ENCODE data around the gene DLGAP1.
A peak's percentile ranks its signal among the peaks of the same experiment; 100 is the strongest.
"Not testable (repeated sequence)": the region's sequence is repeated elsewhere in the genome, so short reads cannot be mapped to it uniquely, and the experiment has no call there.

The DLGAP1 gene

GRCh38 chr18:3584897-3585460 is 870.1 kb downstream of the DLGAP1 start:
- DNase-seq (ENCODE audit: low spot score), result peak; percentile 70

GRCh38 chr18:3584266-3584861 is 870.7 kb downstream of the DLGAP1 start:
- peak; percentile 22 for DNase-seq (ENCODE audit: low spot score)

DNA sequence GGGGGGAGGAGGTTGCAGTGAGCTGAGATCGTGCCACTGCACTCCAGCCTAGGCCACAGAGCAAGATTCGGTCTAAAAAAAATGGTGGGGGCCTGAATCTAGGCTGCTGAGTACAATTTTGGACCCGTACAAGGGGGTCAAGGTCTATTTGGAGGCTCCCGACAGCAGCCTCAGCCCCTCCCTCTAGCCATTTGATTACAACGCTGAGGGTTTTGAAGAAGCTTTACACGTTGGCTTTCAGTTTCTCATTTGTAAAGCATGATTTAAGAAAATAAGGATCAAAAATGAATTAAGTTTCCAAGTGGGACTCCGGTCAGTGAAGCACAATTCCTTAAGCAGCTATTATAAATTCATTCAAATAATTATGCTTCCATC is 871.2 kb downstream of the DLGAP1 start:
- no peak for DNase-seq (ENCODE audit: low spot score)

DNA sequence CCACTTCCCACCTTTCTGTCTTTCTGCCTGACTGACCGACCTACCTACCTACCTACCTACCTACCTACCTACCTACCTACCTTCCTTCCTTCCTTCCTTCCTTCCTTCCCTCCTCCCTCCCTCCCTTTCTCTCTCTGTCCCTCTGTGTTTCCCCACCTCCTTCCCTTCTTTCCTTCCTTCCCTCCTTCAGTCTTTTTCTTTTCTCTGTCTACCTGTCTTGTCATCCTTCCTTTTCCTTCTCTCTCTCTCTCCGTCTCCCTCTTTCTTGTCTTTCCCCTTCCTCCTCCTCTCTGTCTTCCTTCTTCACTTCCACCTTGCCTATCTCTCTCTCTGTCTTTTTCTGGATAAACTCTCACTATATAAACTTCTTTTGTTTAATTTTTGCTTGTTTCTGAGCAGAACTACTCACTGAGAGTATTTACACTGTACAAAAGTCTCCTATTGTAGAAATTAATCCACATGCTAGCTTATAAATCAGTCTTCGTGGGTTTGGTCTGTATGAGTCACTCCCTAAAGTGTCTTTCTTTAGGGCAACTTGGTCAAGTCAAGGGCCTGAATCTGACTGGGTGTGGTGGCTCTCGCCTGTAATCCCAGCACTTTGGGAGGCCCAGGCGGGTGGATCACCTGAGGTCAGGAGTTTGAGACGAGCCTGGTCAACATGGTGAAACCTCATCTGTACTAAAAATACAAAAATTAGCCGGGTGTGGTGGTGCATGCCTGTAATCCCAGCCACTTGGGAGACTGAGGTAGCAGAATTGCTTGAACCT is 871.8 kb downstream of the DLGAP1 start:
- peak; percentile 54 for DNase-seq (ENCODE audit: low spot score)

- DNase-seq (ENCODE audit: low spot score), result no peak
Observed at GRCh38 chr18:3581890-3582289, 873.2 kb downstream of the DLGAP1 start.

DNA sequence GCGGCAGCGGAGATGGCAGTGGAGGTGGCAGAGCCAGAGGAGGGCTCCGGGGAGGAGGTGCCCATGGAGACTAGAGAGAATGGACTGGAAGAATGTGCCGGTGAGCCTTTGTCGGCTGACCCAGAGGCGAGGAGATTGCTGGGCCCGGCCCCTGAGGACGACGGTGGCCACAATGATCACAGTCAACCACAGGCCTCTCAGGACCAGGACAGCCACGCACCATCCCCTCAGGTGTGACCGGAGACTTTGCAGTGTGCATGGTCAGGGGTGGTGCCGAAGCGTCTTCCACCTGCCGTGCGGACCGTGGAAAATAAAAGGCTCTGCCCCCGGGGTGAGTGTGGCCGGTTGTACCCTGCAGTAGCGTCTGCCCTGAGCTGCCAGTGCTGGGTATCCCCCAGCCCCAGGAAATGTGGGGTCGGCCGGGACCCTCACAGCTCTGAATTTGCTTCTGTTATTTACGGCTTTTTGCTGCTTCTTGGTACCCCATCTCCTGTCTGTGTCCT is 874.5 kb downstream of the DLGAP1 start:
- DNase-seq (ENCODE audit: low spot score), result not testable (repeated sequence)

GRCh38 chr18:3579701-3580100 is 875.4 kb downstream of the DLGAP1 start:
- peak; percentile 93 for DNase-seq (ENCODE audit: low spot score)

DNA sequence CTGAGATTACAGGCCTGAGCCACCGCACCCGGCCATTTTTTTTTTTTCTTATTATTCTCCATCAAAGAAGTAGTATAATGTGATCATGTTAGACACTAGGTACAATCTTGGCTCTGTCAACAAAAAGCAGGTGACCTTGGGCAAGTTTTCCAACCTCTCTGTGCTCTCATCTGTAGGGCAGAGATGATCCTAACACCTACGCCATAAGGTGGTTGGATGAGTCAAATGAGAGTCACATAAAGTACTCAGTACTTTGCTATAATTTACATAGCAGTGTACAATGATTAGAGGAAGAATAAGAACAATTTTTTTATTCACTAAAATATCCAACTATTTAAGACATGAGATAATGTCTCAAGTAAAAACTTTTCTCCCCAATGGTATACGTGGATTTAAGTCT is 876.5 kb downstream of the DLGAP1 start:
- peak; percentile 45 for DNase-seq (ENCODE audit: low spot score)

GRCh38 chr18:3577281-3577855 is 877.7 kb downstream of the DLGAP1 start:
- DNase-seq (ENCODE audit: low spot score), result no peak

DNA sequence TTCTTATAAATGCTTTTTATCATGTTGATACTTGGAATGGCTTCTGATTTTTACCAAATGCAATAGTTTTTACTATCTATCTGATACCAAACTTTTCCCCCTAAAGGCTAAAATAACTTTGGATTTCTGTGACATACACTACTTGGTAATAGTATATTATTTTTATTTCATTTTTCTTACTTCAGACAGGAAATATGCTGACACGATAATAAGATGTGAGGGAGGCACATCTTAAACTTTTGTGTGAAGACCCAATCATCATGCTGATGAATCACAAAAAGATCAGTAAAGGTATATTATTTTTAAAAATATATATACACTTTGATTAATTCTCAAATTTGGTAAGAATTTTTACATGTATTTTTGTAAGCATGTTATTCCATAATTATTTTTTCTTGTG is 882.3 kb downstream of the DLGAP1 start:
- no peak for DNase-seq (ENCODE audit: low spot score)

DNA sequence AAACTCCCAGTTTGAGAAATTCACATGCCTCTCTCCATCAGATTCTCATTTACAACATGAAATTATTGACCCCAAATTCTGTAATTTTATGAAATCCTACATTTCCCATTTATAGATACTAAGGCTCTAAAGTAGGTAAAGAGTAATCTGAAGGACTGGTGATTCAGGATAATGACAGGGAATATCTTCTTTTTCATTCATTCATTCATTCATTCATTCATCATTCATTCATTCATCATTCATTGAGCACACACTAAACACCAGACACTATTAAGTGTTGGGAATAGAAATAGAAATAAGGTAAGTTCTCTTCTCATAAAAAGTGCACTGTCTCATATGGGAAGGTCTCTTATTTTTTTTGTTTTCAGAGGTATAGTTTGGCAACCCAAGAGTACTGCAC is 888.3 kb downstream of the DLGAP1 start:
- no peak for DNase-seq (ENCODE audit: low spot score)

DNA sequence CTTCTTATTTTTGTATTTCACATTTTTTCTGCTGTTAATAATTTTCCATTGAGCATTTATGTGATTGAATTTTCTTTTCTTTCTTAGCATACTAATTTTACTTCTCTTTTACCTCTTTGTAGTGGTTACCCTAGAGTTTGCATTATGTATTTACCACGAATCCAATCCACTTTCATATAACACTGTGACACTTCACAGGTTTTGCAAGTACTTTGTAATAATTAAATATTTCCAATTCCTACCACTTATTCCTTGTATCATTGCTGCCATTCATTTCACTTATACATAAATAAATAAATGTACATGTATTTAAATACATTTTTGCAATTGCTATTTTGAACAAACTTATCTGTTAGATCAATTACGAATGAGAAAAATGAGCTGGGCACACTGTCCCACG is 894.4 kb downstream of the DLGAP1 start:
- DNase-seq (ENCODE audit: low spot score), result no peak

DNA sequence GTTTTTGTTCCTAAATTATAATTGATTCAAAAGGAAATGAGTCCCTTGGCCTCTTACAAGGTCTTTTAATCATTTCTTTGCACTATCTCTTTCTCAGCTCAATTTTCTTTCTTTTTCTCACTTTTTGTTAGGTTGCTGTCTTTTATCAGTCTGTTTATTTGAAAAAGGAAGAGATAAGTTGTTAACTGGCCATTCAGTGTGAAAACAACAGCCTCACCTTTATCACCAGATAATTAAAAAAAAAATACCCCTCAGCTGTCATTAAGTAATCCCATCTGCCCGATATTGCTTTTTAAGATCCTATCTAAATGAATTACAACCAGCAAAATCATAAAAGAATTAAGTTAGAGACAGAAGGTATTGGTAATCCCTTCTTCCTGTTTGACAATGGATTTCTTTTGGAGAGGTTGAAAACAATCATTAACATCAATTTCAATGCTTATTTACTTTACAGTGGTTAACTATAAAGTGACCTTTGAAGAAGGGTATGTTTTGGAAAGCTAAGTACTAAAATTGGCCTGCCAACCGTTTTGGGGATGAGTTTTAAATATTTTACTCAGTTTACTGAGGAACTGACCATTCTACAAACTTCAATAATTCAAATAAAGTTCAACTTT is 900.2 kb downstream of the DLGAP1 start:
- no peak for DNase-seq (ENCODE audit: low spot score)

DNA sequence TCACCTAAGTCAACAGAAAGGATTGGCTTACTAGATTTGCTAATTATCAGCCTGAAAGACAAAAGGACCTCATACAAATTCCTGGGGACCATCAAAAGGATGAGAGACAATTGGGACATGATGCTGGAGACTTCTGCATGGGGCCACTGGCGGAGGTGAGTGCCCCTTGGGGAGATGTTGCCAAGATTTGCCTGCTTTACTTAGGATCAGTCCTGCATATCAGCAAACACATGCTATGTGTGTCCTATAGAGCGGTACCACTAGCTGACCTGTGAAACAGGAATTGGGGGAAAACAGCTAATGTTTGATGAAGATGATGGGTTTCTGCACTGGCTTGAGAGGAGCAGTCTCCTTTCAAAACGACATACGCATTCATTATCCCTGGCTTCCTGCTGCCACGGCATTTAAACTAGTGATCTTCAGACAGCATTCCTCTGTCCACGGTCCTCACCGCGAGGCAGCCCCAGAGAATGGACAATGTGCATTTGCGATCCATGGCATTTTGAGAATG is 901.0 kb downstream of the DLGAP1 start:
- DNase-seq (ENCODE audit: low spot score), result peak; percentile 20

- DNase-seq (ENCODE audit: low spot score), result no peak
Observed at GRCh38 chr18:3552305-3552704, 902.8 kb downstream of the DLGAP1 start.

DNA sequence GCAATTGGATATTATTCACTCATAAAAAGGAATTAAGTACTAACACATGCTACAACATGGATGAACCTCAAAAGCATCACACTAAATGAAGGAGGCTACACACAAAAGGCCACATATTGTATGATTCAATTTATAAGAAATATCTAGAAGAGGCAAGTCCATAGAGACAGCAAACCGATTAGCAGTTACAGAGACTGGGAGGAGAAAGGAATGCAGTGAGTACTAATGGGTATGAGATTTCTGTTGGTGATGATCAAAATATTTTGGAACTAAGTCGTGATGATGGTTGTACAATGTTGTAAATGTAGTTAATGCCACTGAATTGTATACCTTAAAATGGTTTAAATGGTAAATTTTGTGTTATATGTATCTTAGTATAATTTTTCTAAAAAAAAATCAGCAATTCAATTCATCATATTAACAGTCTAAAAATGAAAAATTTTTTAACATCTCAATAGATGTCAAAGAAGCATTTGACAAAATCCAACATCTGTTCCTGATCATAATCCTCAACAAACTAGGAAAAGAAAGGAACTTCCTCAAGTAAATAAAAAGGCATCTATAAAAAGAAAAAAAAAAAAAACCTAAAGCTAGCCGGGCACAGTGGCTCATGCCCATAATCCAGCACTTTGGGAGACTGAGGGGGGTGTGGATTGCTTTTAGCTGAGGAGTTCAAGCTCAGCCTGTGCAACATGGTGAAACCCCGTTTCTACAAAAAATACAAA is 907.1 kb downstream of the DLGAP1 start:
- no peak for DNase-seq (ENCODE audit: low spot score)

GRCh38 chr18:3546106-3546505 is 909.0 kb downstream of the DLGAP1 start:
- no peak for DNase-seq (ENCODE audit: low spot score)

GRCh38 chr18:3544537-3544936 is 910.6 kb downstream of the DLGAP1 start:
- DNase-seq (ENCODE audit: low spot score), result no peak

DNA sequence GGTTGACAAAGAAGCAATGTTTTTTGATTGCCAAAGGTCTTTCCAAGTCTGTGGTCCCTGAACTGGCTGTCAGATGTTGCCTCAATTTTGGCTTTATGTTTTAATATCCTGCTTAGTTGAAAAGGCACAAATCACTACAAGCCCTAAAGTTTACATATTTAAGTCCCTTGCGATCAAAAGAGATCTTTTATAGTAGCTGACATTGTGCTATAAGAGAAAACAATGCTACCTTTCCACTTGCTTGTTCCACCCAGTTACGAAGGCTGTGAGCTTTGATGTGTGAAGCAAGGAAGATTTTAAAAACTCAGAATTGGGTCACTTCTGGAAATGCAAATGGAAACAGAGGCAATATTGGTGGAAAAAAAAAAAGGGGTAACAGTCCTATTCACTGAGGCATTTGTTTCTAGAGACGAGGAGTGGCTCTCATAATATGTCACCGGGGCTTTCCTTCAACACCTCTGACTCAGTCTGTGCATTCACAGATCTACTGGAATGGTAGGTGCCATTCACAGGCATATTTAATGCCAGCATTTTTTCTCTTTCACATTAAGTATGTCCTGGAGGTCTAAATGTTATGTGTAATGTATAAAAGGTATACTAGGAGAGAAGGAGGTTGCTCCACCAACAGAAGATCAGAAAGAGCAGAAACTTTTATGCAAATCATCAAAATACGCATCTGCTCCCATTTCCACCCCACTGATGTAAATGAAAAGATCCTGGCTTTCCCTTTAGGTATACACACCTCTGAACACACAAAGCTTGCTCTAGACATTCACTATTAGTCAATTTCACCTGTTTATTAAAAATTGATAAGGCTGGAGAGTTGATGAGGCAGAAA is 913.3 kb downstream of the DLGAP1 start:
- peak; percentile 36 for DNase-seq (ENCODE audit: low spot score)

DNA sequence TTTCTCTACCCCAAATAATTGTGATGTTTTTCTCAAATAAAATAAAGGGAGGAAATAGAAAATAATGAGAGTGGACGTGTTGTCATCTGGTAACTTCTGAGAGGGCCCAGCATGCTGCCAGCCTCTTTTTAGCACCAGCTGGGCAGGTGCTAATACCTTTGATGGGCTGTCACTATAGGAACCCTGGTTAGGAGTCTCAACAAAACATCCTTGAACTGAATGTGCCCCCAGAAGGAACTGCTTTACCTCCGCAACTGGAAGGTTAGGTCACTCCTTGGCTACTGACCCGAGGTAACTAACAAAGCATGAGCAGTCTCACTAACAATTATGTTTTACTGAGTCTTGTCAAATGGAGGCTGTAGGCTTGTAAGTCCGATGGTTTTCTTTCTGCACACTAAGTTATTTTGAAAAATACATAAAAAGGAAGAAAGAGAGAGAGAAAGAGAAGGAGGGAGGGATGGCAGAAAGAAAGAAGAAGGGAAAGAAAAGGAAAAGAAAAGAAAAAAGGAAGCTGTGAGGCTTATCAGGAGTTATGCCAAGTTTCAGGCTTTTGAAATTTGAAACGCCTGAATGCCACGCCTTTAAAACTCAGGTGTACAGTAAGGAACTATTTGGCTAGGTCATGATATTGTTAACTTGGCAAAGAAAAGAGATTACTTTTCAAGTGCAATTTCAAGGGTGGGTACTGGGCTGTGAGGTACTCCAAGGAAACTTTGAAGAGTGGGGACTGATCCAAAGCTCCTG is 914.1 kb downstream of the DLGAP1 start:
- peak; percentile 71 for DNase-seq (ENCODE audit: low spot score)
